ENCODE data around the gene ANGEL1.

ANGEL1 gene

GRCh38 chr14:76832503-76832988 is 19.9 kb upstream of the ANGEL1 start:
- no peaks in the 10 kb centered on the region for H3K4me1 ChIP-seq (ENCODE audit: control insufficient read depth in 1 of 2, insufficient read depth in 2 of 2, low read length in 2 of 2)
- H2AFZ ChIP-seq (ENCODE audit: insufficient read depth, low read length, poor library complexity), result no peak overlapping the region
- peak in 1 of 2 donors; percentile 37 for DNase-seq
- no peak overlapping the region for H2AK5ac ChIP-seq (ENCODE audit: low read length)
- H2BK5ac ChIP-seq (ENCODE audit: low read depth, low read length, poor library complexity), result no peak overlapping the region
- H3K27ac ChIP-seq (ENCODE audit: low read depth, low read length), result no peak overlapping the region
- H3K18ac ChIP-seq (ENCODE audit: low read length), result no peak overlapping the region
- H3K23ac ChIP-seq (ENCODE audit: low read length), result no peak overlapping the region
- H3K4me2 ChIP-seq (ENCODE audit: low read length), result no peak overlapping the region
- no peak overlapping the region for H2BK120ac ChIP-seq (ENCODE audit: insufficient read depth, low read length, poor library complexity)
- H3K14ac ChIP-seq (ENCODE audit: low read length), result no peak overlapping the region
- H3K79me1 ChIP-seq (ENCODE audit: low read length), result no peaks in the 10 kb centered on the region
- no peaks in the 10 kb centered on the region for H3K9me3 ChIP-seq (ENCODE audit: insufficient read depth, low read depth, low read length)
- no peak overlapping the region for H4K91ac ChIP-seq (ENCODE audit: low read depth, low read length)
- no peaks in the 10 kb centered on the region for H3K79me2 ChIP-seq (ENCODE audit: control insufficient read depth, insufficient read depth, low read length, poor library complexity)
- no peak overlapping the region for H3K4ac ChIP-seq (ENCODE audit: low read depth, low read length)
- H3K9ac ChIP-seq (ENCODE audit: low read length), result no peak overlapping the region
- no peak overlapping the region for H4K12ac ChIP-seq (ENCODE audit: low read depth, low read length)
- no peaks in the 10 kb centered on the region for H3K27me3 ChIP-seq (ENCODE audit: insufficient read depth, low read length)
- H3K4me3 ChIP-seq (ENCODE audit: low read depth, low read length), result no peak overlapping the region
- WGBS (ENCODE audit: extremely low coverage, insufficient coverage, insufficient read length), result no CpG with 5 or more reads among the region's 1 CpG
- no peaks in the 10 kb centered on the region for H3K36me3 ChIP-seq (ENCODE audit: control insufficient read depth in 1 of 2, insufficient read depth in 2 of 2, low read length in 2 of 2)
- H2BK12ac ChIP-seq (ENCODE audit: low read length), result no peak overlapping the region
- no peak overlapping the region for H4K8ac ChIP-seq (ENCODE audit: low read depth, low read length)

DNA sequence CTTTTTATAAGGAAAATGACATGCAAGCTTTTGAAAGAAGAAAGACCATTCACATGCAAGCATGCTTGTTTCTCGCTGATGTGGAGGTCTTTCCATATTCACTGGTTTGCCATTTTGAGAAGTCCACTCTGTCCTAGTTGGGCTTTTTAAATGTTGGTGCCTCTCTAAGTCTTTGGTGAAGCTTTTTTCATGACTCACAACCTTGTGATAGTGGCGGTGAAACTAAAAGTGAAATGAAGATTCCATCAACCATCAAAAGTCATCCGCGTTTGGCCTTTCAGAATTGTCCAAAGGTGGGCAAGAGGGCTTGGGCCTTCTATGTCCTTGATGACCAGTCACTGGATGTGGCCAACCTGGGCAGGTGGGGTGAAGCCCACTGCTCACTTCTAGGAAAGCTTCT is 17.9 kb upstream of the ANGEL1 start:
- H3K79me1 ChIP-seq (ENCODE audit: low read length), result no peaks in the 10 kb centered on the region
- no peak overlapping the region for H4K12ac ChIP-seq (ENCODE audit: low read depth, low read length)
- no peak overlapping the region for H3K18ac ChIP-seq (ENCODE audit: low read length)
- H3K4me2 ChIP-seq (ENCODE audit: low read length), result no peak overlapping the region
- no peaks in the 10 kb centered on the region for H3K4me1 ChIP-seq (ENCODE audit: control insufficient read depth in 1 of 2, insufficient read depth in 2 of 2, low read length in 2 of 2)
- H3K4me3 ChIP-seq (ENCODE audit: low read depth, low read length), result no peak overlapping the region
- DNase-seq, result peak in 1 of 2 donors; percentile 11
- H3K9ac ChIP-seq (ENCODE audit: low read length), result no peak overlapping the region
- H3K79me2 ChIP-seq (ENCODE audit: control insufficient read depth, insufficient read depth, low read length, poor library complexity), result no peaks in the 10 kb centered on the region
- H3K14ac ChIP-seq (ENCODE audit: low read length), result no peak overlapping the region
- WGBS (ENCODE audit: extremely low coverage, insufficient coverage, insufficient read length), result no CpG with 5 or more reads among the region's 4 CpGs
- no peak overlapping the region for H4K91ac ChIP-seq (ENCODE audit: low read depth, low read length)
- H3K23ac ChIP-seq (ENCODE audit: low read length), result no peak overlapping the region
- no peaks in the 10 kb centered on the region for H3K36me3 ChIP-seq (ENCODE audit: control insufficient read depth in 1 of 2, insufficient read depth in 2 of 2, low read length in 2 of 2)
- no peak overlapping the region for H2BK120ac ChIP-seq (ENCODE audit: insufficient read depth, low read length, poor library complexity)
- H4K8ac ChIP-seq (ENCODE audit: low read depth, low read length), result no peak overlapping the region
- peaks cover 2% of the 10 kb centered on the region for H3K9me3 ChIP-seq (ENCODE audit: insufficient read depth, low read depth, low read length)
- no peak overlapping the region for H2BK12ac ChIP-seq (ENCODE audit: low read length)
- H3K4ac ChIP-seq (ENCODE audit: low read depth, low read length), result no peak overlapping the region
- no peaks in the 10 kb centered on the region for H3K27me3 ChIP-seq (ENCODE audit: insufficient read depth, low read length)
- no peak overlapping the region for H2AK5ac ChIP-seq (ENCODE audit: low read length)
- H2AFZ ChIP-seq (ENCODE audit: insufficient read depth, low read length, poor library complexity), result no peak overlapping the region
- H3K27ac ChIP-seq (ENCODE audit: low read depth, low read length), result no peak overlapping the region
- H2BK5ac ChIP-seq (ENCODE audit: low read depth, low read length, poor library complexity), result no peak overlapping the region

GRCh38 chr14:76829650-76830421 is 17.2 kb upstream of the ANGEL1 start:
- Histone ChIP-seq H3K79me1 (ENCODE audit: low read length) (no peaks in the 10 kb centered on the region), H3K79me2 (ENCODE audit: control insufficient read depth, insufficient read depth, low read length, poor library complexity) (no peaks in the 10 kb centered on the region), H3K23ac (ENCODE audit: low read length) (no peak overlapping the region), H2AFZ (ENCODE audit: insufficient read depth, low read length, poor library complexity) (no peak overlapping the region), H3K9me3 (ENCODE audit: insufficient read depth, low read depth, low read length) (peaks cover 2% of the 10 kb centered on the region), H2AK5ac (ENCODE audit: low read length) (no peak overlapping the region), H3K9ac (ENCODE audit: low read length) (no peak overlapping the region), H3K18ac (ENCODE audit: low read length) (no peak overlapping the region), H4K8ac (ENCODE audit: low read depth, low read length) (no peak overlapping the region), H2BK5ac (ENCODE audit: low read depth, low read length, poor library complexity) (no peak overlapping the region), H2BK12ac (ENCODE audit: low read length) (no peak overlapping the region), H2BK120ac (ENCODE audit: insufficient read depth, low read length, poor library complexity) (no peak overlapping the region), H3K4me2 (ENCODE audit: low read length) (no peak overlapping the region), H4K91ac (ENCODE audit: low read depth, low read length) (no peak overlapping the region), H3K27ac (ENCODE audit: low read depth, low read length) (no peak overlapping the region), H3K27me3 (ENCODE audit: insufficient read depth, low read length) (no peaks in the 10 kb centered on the region), H3K4ac (ENCODE audit: low read depth, low read length) (no peak overlapping the region), H3K14ac (ENCODE audit: low read length) (no peak overlapping the region), H3K4me1 (ENCODE audit: control insufficient read depth in 1 of 2, insufficient read depth in 2 of 2, low read length in 2 of 2) (no peaks in the 10 kb centered on the region), H3K36me3 (ENCODE audit: control insufficient read depth in 1 of 2, insufficient read depth in 2 of 2, low read length in 2 of 2) (no peaks in the 10 kb centered on the region), H3K4me3 (ENCODE audit: low read depth, low read length) (no peak overlapping the region), H4K12ac (ENCODE audit: low read depth, low read length) (no peak overlapping the region)
- no CpG with 5 or more reads among the region's 7 CpGs for WGBS (ENCODE audit: extremely low coverage, insufficient coverage, insufficient read length)
- DNase-seq, result no peak

DNA sequence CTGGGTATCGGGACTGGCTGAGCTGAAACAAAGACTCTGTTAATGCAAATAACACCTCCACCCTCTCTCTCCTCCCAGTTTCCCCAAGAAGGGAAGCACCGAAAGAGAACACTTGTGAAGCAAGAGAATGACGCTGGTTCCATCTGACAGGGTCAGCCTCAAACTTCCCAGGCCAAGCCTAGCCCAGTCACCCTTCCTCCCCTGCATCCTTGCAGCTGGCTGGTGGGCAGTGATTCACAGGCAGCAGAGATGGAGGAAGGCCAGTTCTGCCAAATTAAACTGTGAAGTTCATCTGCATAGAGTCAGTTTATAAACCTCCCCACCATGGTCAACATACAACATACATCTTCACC is 16.3 kb upstream of the ANGEL1 start:
- no peaks in the 10 kb centered on the region for H3K36me3 ChIP-seq (ENCODE audit: control insufficient read depth in 1 of 2, insufficient read depth in 2 of 2, low read length in 2 of 2)
- peak in 1 of 2 donors; percentile 38 for DNase-seq
- no peak overlapping the region for H3K18ac ChIP-seq (ENCODE audit: low read length)
- H2BK5ac ChIP-seq (ENCODE audit: low read depth, low read length, poor library complexity), result no peak overlapping the region
- H4K12ac ChIP-seq (ENCODE audit: low read depth, low read length), result no peak overlapping the region
- no peak overlapping the region for H3K4me2 ChIP-seq (ENCODE audit: low read length)
- H2BK120ac ChIP-seq (ENCODE audit: insufficient read depth, low read length, poor library complexity), result no peak overlapping the region
- no CpG with 5 or more reads among the region's 3 CpGs for WGBS (ENCODE audit: extremely low coverage, insufficient coverage, insufficient read length)
- H3K14ac ChIP-seq (ENCODE audit: low read length), result no peak overlapping the region
- H3K27me3 ChIP-seq (ENCODE audit: insufficient read depth, low read length), result no peaks in the 10 kb centered on the region
- H3K9me3 ChIP-seq (ENCODE audit: insufficient read depth, low read depth, low read length), result peaks cover 2% of the 10 kb centered on the region
- H2AK5ac ChIP-seq (ENCODE audit: low read length), result no peak overlapping the region
- no peak overlapping the region for H3K23ac ChIP-seq (ENCODE audit: low read length)
- no peak overlapping the region for H3K4ac ChIP-seq (ENCODE audit: low read depth, low read length)
- H3K79me1 ChIP-seq (ENCODE audit: low read length), result no peaks in the 10 kb centered on the region
- H3K4me3 ChIP-seq (ENCODE audit: low read depth, low read length), result no peak overlapping the region
- H3K79me2 ChIP-seq (ENCODE audit: control insufficient read depth, insufficient read depth, low read length, poor library complexity), result no peaks in the 10 kb centered on the region
- H4K91ac ChIP-seq (ENCODE audit: low read depth, low read length), result no peak overlapping the region
- H3K4me1 ChIP-seq (ENCODE audit: control insufficient read depth in 1 of 2, insufficient read depth in 2 of 2, low read length in 2 of 2), result no peaks in the 10 kb centered on the region
- H4K8ac ChIP-seq (ENCODE audit: low read depth, low read length), result no peak overlapping the region
- H2AFZ ChIP-seq (ENCODE audit: insufficient read depth, low read length, poor library complexity), result no peak overlapping the region
- no peak overlapping the region for H2BK12ac ChIP-seq (ENCODE audit: low read length)
- no peak overlapping the region for H3K9ac ChIP-seq (ENCODE audit: low read length)
- no peak overlapping the region for H3K27ac ChIP-seq (ENCODE audit: low read depth, low read length)

All from trophoblast cell (in vitro differentiated cells and primary cell).